Right lobe of liver (tissue), 6 donors: ENCODE results near the gene REPS2. TPM values are rescaled to one million over a fixed set of nuclear protein-coding genes. Genes with fewer than 3 reads are reported as not detected.
"Not testable (repeated sequence)": the region's sequence is repeated elsewhere in the genome, so short reads cannot be mapped to it uniquely, and the experiment has no call there.

Experiments
- ATAC-seq, 4 donors: fragments of 200-7000 bp; cut with Tn5 transposase; one replicate each; pipeline ENCODE4 v1.9.1; 2020; ENCODE audit warnings: mild to moderate bottlenecking in 4 of 4, moderate library complexity in 4 of 4
- DNase-seq, 3 donors: peaks; one replicate each; pipeline ENCODE4 v3.0.0-alpha.2; 2020
- H3K27ac ChIP-seq, 3 donors: fragments of 200-600 bp; one replicate each; pipeline ENCODE4 v1.8.0; 2022
- H3K27me3 ChIP-seq, 2 donors: fragments of 200-600 bp; one replicate each; pipeline ENCODE4 v1.8.0; 2022
- H3K36me3 ChIP-seq, 4 donors: fragments of 200-600 bp; sonication (generic) in 1 of 4; one replicate each; pipeline versions ENCODE4 v1.5.1 to v1.8.0; 2017 to 2022; ENCODE audit warnings: control low read depth in 1 of 4
- H3K4me1 ChIP-seq, 4 donors: fragments of 200-600 bp; sonication (generic) in 1 of 4; one replicate each; pipeline versions ENCODE4 v1.5.1 to v1.8.0; 2017 to 2022; ENCODE audit warnings: control low read depth in 1 of 4
- H3K4me3 ChIP-seq, 3 donors: fragments of 200-600 bp; one replicate each; pipeline ENCODE4 v1.8.0; 2022
- H3K9me3 ChIP-seq, 4 donors: fragments of 200-600 bp; sonication (generic) in 1 of 4; one replicate each; pipeline versions ENCODE4 v1.5.1 to v1.8.0; 2017 to 2022; ENCODE audit warnings: control low read depth in 1 of 4
- CTCF ChIP-seq, 4 donors: fragments of 200-600 bp in 3 of 4; fragments of 450-650 bp in 1 of 4; IDR thresholded peaks; one replicate each; pipeline versions ENCODE4 v1.5.1 to v1.8.0; 2016 to 2022; ENCODE audit warnings: antibody characterized with exemption in 4 of 4, mild to moderate bottlenecking in 2 of 4
- POLR2A ChIP-seq: fragments of 450-650 bp; IDR thresholded peaks from one replicate; pipeline ENCODE4 v1.6.1; 2017; ENCODE audit warnings: antibody characterized with exemption, mild to moderate bottlenecking
- WGBS: methylation state at CpG from one replicate; pipeline ENCODE4 v1.1.6; 2018; ENCODE audit warnings: low coverage, low lambda C conversion rate; ENCODE audit not compliant: insufficient coverage; ENCODE audit errors: missing lambda C conversion rate; 5-methylcytosine and 5-hydroxymethylcytosine counted together
- intact Hi-C, 2 donors: fragments of 100-400 bp; cut with DNase I; formaldehyde crosslinking; loops; one replicate each; pipeline versions ENCODE4 v1.11.2 to v1.14.1; 2022
- total RNA-seq, 6 experiments: library from RNA; depleted of rRNA in 2 of 6; stranded (reverse); fragments of >200 nt in 2 of 6; fragmentation: NEBNext Ultra II Directional in 3 of 6; extraction: Animal tissue kit (Norgen Biotek cat#: 25700) in 3 of 6; gene quantifications; one replicate each; pipeline versions ENCODE4 v1.1.0 to v1.2.4, GENCODE V29; 2016 to 2023
- donor health status: DM: no; HTN: yes; CAD: no.
- donor health status: DM: no; HTN: no; CAD: no.
- donor health status: DM: no; HTN: no; CAD: no.
- donor health status: DM: no; HTN: yes; CAD: no.
- donor health status: DM: no; HTN: yes; CAD: no.

Gene REPS2
- total RNA-seq, 6 experiments from 2014 or later: 6.0 to 16.7 (median 13.1) TPM

GRCh38 chrX:16966752-16967448, 20.4 kb downstream of the REPS2 start:
- ATAC-seq (no peak), DNase-seq (no peak)
- H3K9me3 ChIP-seq: no peaks in the 10 kb centered on the region
- intact Hi-C loops: no loop called here
- TF ChIP-seq POLR2A (no peak), CTCF (IDR thresholded peaks at IDR 0.05) (no peak)
- H3K27me3 ChIP-seq: no peaks in the 10 kb centered on the region
- no peak overlapping the region for H3K4me3 ChIP-seq
- H3K4me1 ChIP-seq: peaks cover 0 to 3% (median 0%) of the 10 kb centered on the region in 4 donors
- WGBS: 79% methylated on average over 2 of the region's 2 CpGs
- H3K36me3 ChIP-seq: no peaks in the 10 kb centered on the region
- no peak overlapping the region for H3K27ac ChIP-seq

GRCh38 chrX:16968753-16969152, 22.3 kb downstream of the REPS2 start:
- H3K27me3 ChIP-seq, H3K4me3 ChIP-seq, intact Hi-C loops, H3K9me3 ChIP-seq, H3K27ac ChIP-seq, ATAC-seq, DNase-seq, H3K36me3 ChIP-seq, H3K4me1 ChIP-seq: not testable (repeated sequence)
- no CpG with 5 or more reads among the region's 29 CpGs for WGBS

GRCh38 chrX:16970977-16971376, 24.5 kb downstream of the REPS2 start:
- ATAC-seq: no peak

GRCh38 chrX:16971694-16972093, 25.2 kb downstream of the REPS2 start:
- TF ChIP-seq POLR2A: no peak
- no peak for DNase-seq
- ATAC-seq: no peak
- 44% methylated on average over 2 of the region's 2 CpGs for WGBS
- H3K9me3 ChIP-seq: no peaks in the 10 kb centered on the region
- no peak overlapping the region for H3K4me3 ChIP-seq
- no peak overlapping the region for H3K27ac ChIP-seq
- intact Hi-C loops: no loop called here
- H3K36me3 ChIP-seq: no peaks in the 10 kb centered on the region
- H3K27me3 ChIP-seq: no peaks in the 10 kb centered on the region
- no peaks in the 10 kb centered on the region for H3K4me1 ChIP-seq

More at GRCh38 chrX:16970977-16971376, 24.5 kb downstream of the REPS2 start:
- no peak for DNase-seq
- intact Hi-C loops: no loop called here
- TF ChIP-seq POLR2A (no peak), CTCF (IDR thresholded peaks at IDR 0.05) (no peak)
- WGBS: 39% methylated on average over 5 of the region's 5 CpGs
- H3K36me3 ChIP-seq: no peaks in the 10 kb centered on the region
- H3K4me3 ChIP-seq: no peak overlapping the region
- peaks cover 0 to 3% (median 0%) of the 10 kb centered on the region in 4 donors for H3K4me1 ChIP-seq
- no peaks in the 10 kb centered on the region for H3K9me3 ChIP-seq
- no peaks in the 10 kb centered on the region for H3K27me3 ChIP-seq
- H3K27ac ChIP-seq: no peak overlapping the region

- DNase-seq (no peak), ATAC-seq (no peak)
- Histone ChIP-seq H3K4me1 (peaks cover 0 to 6% (median 0%) of the 10 kb centered on the region in 4 donors), H3K27me3 (no peaks in the 10 kb centered on the region), H3K4me3 (no peak overlapping the region), H3K36me3 (no peaks in the 10 kb centered on the region), H3K9me3 (no peaks in the 10 kb centered on the region), H3K27ac (no peak overlapping the region)
- intact Hi-C loops: no loop called here
- TF ChIP-seq POLR2A: no peak
- no peak for TF ChIP-seq CTCF (IDR thresholded peaks at IDR 0.05)
- WGBS: 43% methylated on average over 5 of the region's 5 CpGs
Observed at GRCh38 chrX:16975233-16975632, 28.8 kb downstream of the REPS2 start.
